Stomach (tissue), 4 donors: ENCODE results near the gene FOS.

Experiments
- CTCF ChIP-seq, 7 experiments: fragments of 450-650 bp in 4 of 7; fragments of 200-600 bp in 3 of 7; sonication (generic) in 3 of 7; IDR thresholded peaks; one replicate each; pipeline ENCODE4 v1.5.1; 2016 to 2019; ENCODE audit warnings: antibody characterized with exemption in 7 of 7, control low read depth in 2 of 7, mild to moderate bottlenecking in 1 of 7
- EP300 ChIP-seq: sonication (generic); formaldehyde crosslinking; IDR thresholded peaks from one replicate; pipeline ENCODE4 v1.6.1; 2017; ENCODE audit warnings: antibody characterized with exemption
- POLR2A ChIP-seq, 4 donors: fragments of 450-650 bp; IDR thresholded peaks; one replicate each; pipeline ENCODE4 v1.6.1; 2016; ENCODE audit warnings: antibody characterized with exemption in 4 of 4, control low read depth in 2 of 4, mild to moderate bottlenecking in 1 of 4, moderate library complexity in 1 of 4

GRCh38 chr14:75242546-75243273, 35.9 kb upstream of the FOS start:
- TF ChIP-seq CTCF (IDR thresholded peaks at IDR 0.05) (no peak), POLR2A (IDR thresholded peaks at IDR 0.05) (no peak), EP300 (peak; percentile 74)
